Measurements from ENCODE around the gene AGPAT1. TPM values are rescaled to one million over a fixed set of nuclear protein-coding genes. Genes with fewer than 3 reads are reported as not detected.
A peak's percentile ranks its signal among the peaks of the same experiment; 100 is the strongest.

Gene AGPAT1
- polyA plus RNA-seq, 1 of the 3 experiments (the other 2 are of a cell fraction), result 118 TPM

DNA sequence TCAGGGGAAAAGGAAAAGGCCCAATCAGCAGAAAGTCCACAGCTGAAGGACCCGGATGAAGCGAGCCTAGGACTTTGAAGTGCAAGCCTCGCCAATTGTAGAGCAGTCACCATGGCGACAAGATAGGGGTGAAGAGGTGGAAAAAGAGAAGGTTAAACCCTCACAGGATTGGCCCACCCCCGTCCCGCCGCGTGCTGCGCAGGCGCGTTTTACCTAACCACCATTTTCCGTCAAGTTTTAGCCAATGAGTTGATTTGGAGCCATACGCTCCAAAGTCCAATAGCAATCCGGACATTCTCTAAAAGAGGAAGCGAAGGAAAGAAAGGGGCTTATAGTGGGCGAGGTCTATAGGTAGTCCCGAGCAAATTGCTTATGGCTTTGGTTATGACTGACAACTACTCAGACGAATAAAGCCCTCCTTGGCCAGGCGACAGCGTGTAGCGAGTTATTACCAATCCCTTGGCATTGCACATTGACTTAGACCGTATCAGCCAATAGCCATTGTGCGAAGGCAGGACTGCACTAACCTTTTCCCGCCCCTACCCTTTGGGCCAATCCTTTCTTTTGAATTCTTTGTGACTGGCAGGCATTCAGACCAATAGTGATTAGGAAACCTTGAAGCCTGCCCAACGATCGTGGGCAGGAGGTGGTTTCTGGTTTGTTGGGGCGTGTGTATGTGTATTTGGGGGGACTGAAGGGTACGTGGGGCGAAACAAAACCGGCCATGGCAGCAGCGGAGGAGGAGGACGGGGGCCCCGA is 2.1 kb upstream of the AGPAT1 start, which contains the start of gene RNF5:
Gene RNF5, plus strand, starts transcription at position 618 of the 759 bp plus-strand sequence. Its CDS starts 107 bp downstream, at position 725.
- H4K20me1 ChIP-seq (ENCODE audit: insufficient read depth), result no peaks in the 10 kb centered on the region
- H3K9me2 ChIP-seq, result no peaks in the 10 kb centered on the region
- H3K4me1 ChIP-seq (ENCODE audit: control insufficient read depth in 1 of 2, insufficient read depth in 2 of 2, low read depth in 1 of 2, low read length in 1 of 2), result peaks cover 12 to 37% of the 10 kb centered on the region in 2 experiments; a peak in 3 of 4 replicates
- H3K9me3 ChIP-seq, result no peaks in the 10 kb centered on the region
- peak within 1 kb of the TSS; percentile 100 for H3K4me2 ChIP-seq
- H2AFZ ChIP-seq (ENCODE audit: low read depth), result peak within 1 kb of the TSS; percentile 88
- H3K9ac ChIP-seq, result peak within 1 kb of the TSS; percentile 84
- whole genome bisulfite sequencing (ENCODE audit: low lambda C conversion rate), result under 1% methylated on average over 32 of the region's 33 CpGs
- ChIA-PET POLR2A (interaction anchor here (1.3 to 4.1 kb wide), 6 partner anchors 12 to 794 kb away, joined by 5 to 22 read pairs (median 6); partner anchors contain the start of genes ATF6B, FKBPL, PBX2 and PRRT1), CTCF (no interaction called here)
- no peaks in the 10 kb centered on the region for H3K27me3 ChIP-seq (ENCODE audit: insufficient read depth)
- peaks cover 13% of the 10 kb centered on the region for H3F3A ChIP-seq (replicated peaks; ENCODE audit: insufficient read depth)
- H3K27ac ChIP-seq (ENCODE audit: low read depth in 2 of 2, low read length in 1 of 2), result peak within 1 kb of the TSS; percentile 98 to 99
- H3K4me3 ChIP-seq (ENCODE audit: low read depth in 2 of 2, low read length in 1 of 2), result peak within 1 kb of the TSS; percentile 84 to 99
- peaks cover 9 to 19% of the 10 kb centered on the region in 2 experiments for H3K36me3 ChIP-seq (replicated peaks in 1 of 2; ENCODE audit: control insufficient read depth in 1 of 2, insufficient read depth in 2 of 2, low read length in 1 of 2)
- peak; percentile 92 for DNase-seq
- peaks cover 40% of the 10 kb centered on the region for H3K79me2 ChIP-seq (ENCODE audit: insufficient read depth)
- TF ChIP-seq TEAD4 (IDR thresholded peaks at IDR 0.05; ENCODE audit: borderline replicate concordance, insufficient read depth) (no peak), EZH2phosphoT487 (IDR thresholded peaks at IDR 0.05; ENCODE audit: borderline replicate concordance, low read depth) (no peak), RXRA (IDR thresholded peaks at IDR 0.05; ENCODE audit: borderline replicate concordance, low read depth) (no peak; the same call in 1 of the 2 replicates), NRF1 (IDR thresholded peaks at IDR 0.05; ENCODE audit: low read depth, low read length) (peak; percentile 83), RAD21 (IDR thresholded peaks at IDR 0.05; ENCODE audit: low read length) (no peak), ELF1 (IDR thresholded peaks at IDR 0.05) (peak; percentile 43), RFX5 (IDR thresholded peaks at IDR 0.05; ENCODE audit: low read length) (peak; percentile 83; the same call in 1 of the 2 replicates), JUND (IDR thresholded peaks at IDR 0.05) (no peak), NFIC (IDR thresholded peaks at IDR 0.05; ENCODE audit: borderline replicate concordance) (no peak), GABPA (IDR thresholded peaks at IDR 0.05; ENCODE audit: low read depth) (peak; percentile 33), RCOR1 (IDR thresholded peaks at IDR 0.05; ENCODE audit: low read length) (no peak), FOXM1 (IDR thresholded peaks at IDR 0.05; ENCODE audit: low read depth) (no peak), POLR2AphosphoS5 (IDR thresholded peaks at IDR 0.05; ENCODE audit: low read depth, low read length) (no peak), CHD2 (IDR thresholded peaks at IDR 0.05; ENCODE audit: low read length, partially characterized antibody) (peak; percentile 91), EP300 (IDR thresholded peaks at IDR 0.05; ENCODE audit: borderline replicate concordance in 1 of 2, low read depth in 1 of 2, low read length in 1 of 2) (peak in 1 of 2 experiments; percentile 27; a peak in 1 of 4 replicates), MEF2A (IDR thresholded peaks at IDR 0.05; ENCODE audit: borderline replicate concordance, low read depth) (no peak), SIN3A (IDR thresholded peaks at IDR 0.05; ENCODE audit: borderline replicate concordance, low read depth, low read length) (no peak; the same call in 1 of the 2 replicates), MXI1 (IDR thresholded peaks at IDR 0.05; ENCODE audit: low read depth, low read length) (peak; percentile 40), GATA2 (CRISPR knock-in tag; IDR thresholded peaks at IDR 0.05) (no peak), TAF1 (IDR thresholded peaks at IDR 0.05; ENCODE audit: borderline replicate concordance, low read depth, low read length) (no peak), TCF12 (IDR thresholded peaks at IDR 0.05) (no peak)
- TF ChIP-seq, protein P1, sequence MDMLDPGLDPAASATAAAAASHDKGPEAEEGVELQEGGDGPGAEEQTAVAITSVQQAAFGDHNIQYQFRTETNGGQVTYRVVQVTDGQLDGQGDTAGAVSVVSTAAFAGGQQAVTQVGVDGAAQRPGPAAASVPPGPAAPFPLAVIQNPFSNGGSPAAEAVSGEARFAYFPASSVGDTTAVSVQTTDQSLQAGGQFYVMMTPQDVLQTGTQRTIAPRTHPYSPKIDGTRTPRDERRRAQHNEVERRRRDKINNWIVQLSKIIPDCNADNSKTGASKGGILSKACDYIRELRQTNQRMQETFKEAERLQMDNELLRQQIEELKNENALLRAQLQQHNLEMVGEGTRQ (IDR thresholded peaks at IDR 0.05; ENCODE audit: borderline replicate concordance, low read depth, low read length), result no peak
- TF ChIP-seq, protein P2, sequence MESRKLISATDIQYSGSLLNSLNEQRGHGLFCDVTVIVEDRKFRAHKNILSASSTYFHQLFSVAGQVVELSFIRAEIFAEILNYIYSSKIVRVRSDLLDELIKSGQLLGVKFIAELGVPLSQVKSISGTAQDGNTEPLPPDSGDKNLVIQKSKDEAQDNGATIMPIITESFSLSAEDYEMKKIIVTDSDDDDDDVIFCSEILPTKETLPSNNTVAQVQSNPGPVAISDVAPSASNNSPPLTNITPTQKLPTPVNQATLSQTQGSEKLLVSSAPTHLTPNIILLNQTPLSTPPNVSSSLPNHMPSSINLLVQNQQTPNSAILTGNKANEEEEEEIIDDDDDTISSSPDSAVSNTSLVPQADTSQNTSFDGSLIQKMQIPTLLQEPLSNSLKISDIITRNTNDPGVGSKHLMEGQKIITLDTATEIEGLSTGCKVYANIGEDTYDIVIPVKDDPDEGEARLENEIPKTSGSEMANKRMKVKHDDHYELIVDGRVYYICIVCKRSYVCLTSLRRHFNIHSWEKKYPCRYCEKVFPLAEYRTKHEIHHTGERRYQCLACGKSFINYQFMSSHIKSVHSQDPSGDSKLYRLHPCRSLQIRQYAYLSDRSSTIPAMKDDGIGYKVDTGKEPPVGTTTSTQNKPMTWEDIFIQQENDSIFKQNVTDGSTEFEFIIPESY (IDR thresholded peaks at IDR 0.05; ENCODE audit: borderline replicate concordance, low read depth), result no peak
- TF ChIP-seq, protein P3, sequence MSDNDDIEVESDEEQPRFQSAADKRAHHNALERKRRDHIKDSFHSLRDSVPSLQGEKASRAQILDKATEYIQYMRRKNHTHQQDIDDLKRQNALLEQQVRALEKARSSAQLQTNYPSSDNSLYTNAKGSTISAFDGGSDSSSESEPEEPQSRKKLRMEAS (IDR thresholded peaks at IDR 0.05; ENCODE audit: low read depth), result no peak; the same call in 1 of the 2 replicates
- TF ChIP-seq, protein P4, sequence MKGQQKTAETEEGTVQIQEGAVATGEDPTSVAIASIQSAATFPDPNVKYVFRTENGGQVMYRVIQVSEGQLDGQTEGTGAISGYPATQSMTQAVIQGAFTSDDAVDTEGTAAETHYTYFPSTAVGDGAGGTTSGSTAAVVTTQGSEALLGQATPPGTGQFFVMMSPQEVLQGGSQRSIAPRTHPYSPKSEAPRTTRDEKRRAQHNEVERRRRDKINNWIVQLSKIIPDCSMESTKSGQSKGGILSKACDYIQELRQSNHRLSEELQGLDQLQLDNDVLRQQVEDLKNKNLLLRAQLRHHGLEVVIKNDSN (IDR thresholded peaks at IDR 0.05; ENCODE audit: borderline replicate concordance, low read depth), result no peak
- TF ChIP-seq, protein P5, sequence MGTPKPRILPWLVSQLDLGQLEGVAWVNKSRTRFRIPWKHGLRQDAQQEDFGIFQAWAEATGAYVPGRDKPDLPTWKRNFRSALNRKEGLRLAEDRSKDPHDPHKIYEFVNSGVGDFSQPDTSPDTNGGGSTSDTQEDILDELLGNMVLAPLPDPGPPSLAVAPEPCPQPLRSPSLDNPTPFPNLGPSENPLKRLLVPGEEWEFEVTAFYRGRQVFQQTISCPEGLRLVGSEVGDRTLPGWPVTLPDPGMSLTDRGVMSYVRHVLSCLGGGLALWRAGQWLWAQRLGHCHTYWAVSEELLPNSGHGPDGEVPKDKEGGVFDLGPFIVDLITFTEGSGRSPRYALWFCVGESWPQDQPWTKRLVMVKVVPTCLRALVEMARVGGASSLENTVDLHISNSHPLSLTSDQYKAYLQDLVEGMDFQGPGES (IDR thresholded peaks at IDR 0.05; ENCODE audit: low read depth, low read length), result peak; percentile 91
- TF ChIP-seq, protein P6, sequence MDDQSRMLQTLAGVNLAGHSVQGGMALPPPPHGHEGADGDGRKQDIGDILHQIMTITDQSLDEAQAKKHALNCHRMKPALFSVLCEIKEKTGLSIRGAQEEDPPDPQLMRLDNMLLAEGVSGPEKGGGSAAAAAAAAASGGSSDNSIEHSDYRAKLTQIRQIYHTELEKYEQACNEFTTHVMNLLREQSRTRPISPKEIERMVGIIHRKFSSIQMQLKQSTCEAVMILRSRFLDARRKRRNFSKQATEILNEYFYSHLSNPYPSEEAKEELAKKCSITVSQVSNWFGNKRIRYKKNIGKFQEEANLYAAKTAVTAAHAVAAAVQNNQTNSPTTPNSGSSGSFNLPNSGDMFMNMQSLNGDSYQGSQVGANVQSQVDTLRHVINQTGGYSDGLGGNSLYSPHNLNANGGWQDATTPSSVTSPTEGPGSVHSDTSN (IDR thresholded peaks at IDR 0.05), result peak; percentile 99

All from SK-N-SH (cell line).